GM23338 (cell line): Measurements from ENCODE around the gene GPR55. TPM values are rescaled to one million over a fixed set of nuclear protein-coding genes. Genes with fewer than 3 reads are reported as not detected.

ENCODE experiments used
- ATAC-seq: fragments of 200-7000 bp; cut with Tn5 transposase; 3 replicates; pipeline ENCODE4 v1.9.1; 2020
- DNase-seq: peaks from one replicate; pipeline ENCODE4 v3.0.0-alpha.2; 2015; ENCODE audit warnings: low spot score
- H2AFZ ChIP-seq: fragments of 200-600 bp; sonication (generic); 2 replicates; pipeline ENCODE4 v1.8.0; 2016; ENCODE audit warnings: antibody characterized with exemption, mild to moderate bottlenecking, moderate library complexity
- H3F3A ChIP-seq: fragments of 200-600 bp; sonication (generic); replicated peaks from 2 replicates; pipeline ENCODE4 v1.8.0; 2017; ENCODE audit warnings: antibody characterized with exemption, mixed run types, low read depth
- H3K27ac ChIP-seq: fragments of 200-600 bp; sonication (generic); 2 replicates; pipeline ENCODE4 v1.6.1; 2016; ENCODE audit warnings: low read depth
- H3K27me3 ChIP-seq: fragments of 200-600 bp; sonication (generic); 2 replicates; pipeline ENCODE4 v1.8.0; 2016; ENCODE audit warnings: mild to moderate bottlenecking, mixed run types, moderate library complexity; ENCODE audit not compliant: insufficient read depth
- H3K36me3 ChIP-seq: fragments of 200-600 bp; sonication (generic); 2 replicates; pipeline ENCODE4 v1.8.0; 2016; ENCODE audit warnings: mild to moderate bottlenecking; ENCODE audit not compliant: insufficient read depth
- H3K4me1 ChIP-seq: fragments of 200-600 bp; sonication (generic); 2 replicates; pipeline ENCODE4 v1.8.0; 2016; ENCODE audit warnings: mild to moderate bottlenecking, moderate library complexity; ENCODE audit not compliant: insufficient read depth
- H3K4me2 ChIP-seq: fragments of 200-600 bp; sonication (generic); 2 replicates; pipeline ENCODE4 v1.7.1; 2017; ENCODE audit warnings: mixed run types
- H3K4me3 ChIP-seq: fragments of 200-600 bp; sonication (generic); 2 replicates; pipeline ENCODE4 v1.6.1; 2016; ENCODE audit warnings: mixed run types
- H3K79me2 ChIP-seq: fragments of 200-600 bp; sonication (generic); replicated peaks from 2 replicates; pipeline ENCODE4 v1.8.0; 2017; ENCODE audit warnings: mild to moderate bottlenecking; ENCODE audit not compliant: insufficient read depth
- H3K9me2 ChIP-seq: fragments of 200-600 bp; sonication (generic); 2 replicates; pipeline ENCODE4 v1.8.0; 2017; ENCODE audit not compliant: insufficient read depth
- H4K20me1 ChIP-seq: fragments of 200-600 bp; sonication (generic); replicated peaks from 2 replicates; pipeline ENCODE4 v1.8.0; 2017; ENCODE audit warnings: mild to moderate bottlenecking; ENCODE audit not compliant: insufficient read depth
- H3K27ac Mint-ChIP-seq: 2 replicates; pipeline ENCODE4 v1.8.0; 2020; ENCODE audit warnings: inconsistent platforms, mild to moderate bottlenecking, moderate library complexity, mixed read lengths
- H3K27me3 Mint-ChIP-seq: 3 replicates; pipeline ENCODE4 v1.8.0; 2022; ENCODE audit warnings: low read depth, mild to moderate bottlenecking, moderate library complexity, mixed read lengths, inconsistent platforms; ENCODE audit not compliant: insufficient read depth, poor library complexity
- H3K36me3 Mint-ChIP-seq: 3 replicates; pipeline ENCODE4 v1.8.0; 2021; ENCODE audit warnings: low read depth, mild to moderate bottlenecking, inconsistent platforms, moderate library complexity, mixed read lengths
- H3K4me1 Mint-ChIP-seq: 3 replicates; pipeline ENCODE4 v1.8.0; 2020; ENCODE audit warnings: mild to moderate bottlenecking, inconsistent platforms, mixed read lengths
- H3K4me3 Mint-ChIP-seq: 3 replicates; pipeline ENCODE4 v1.8.0; 2021; ENCODE audit warnings: moderate library complexity, mild to moderate bottlenecking, inconsistent platforms, mixed read lengths
- H3K9me3 Mint-ChIP-seq: 3 replicates; pipeline ENCODE4 v1.8.0; 2020; ENCODE audit warnings: moderate library complexity, mild to moderate bottlenecking, inconsistent platforms, mixed read lengths
- CREB1 ChIP-seq: fragments of 250-450 bp; sonication (Bioruptor Pico); IDR thresholded peaks from 2 replicates; pipeline ENCODE4 v1.5.0; 2020; ENCODE audit warnings: low read depth, mild to moderate bottlenecking, moderate library complexity
- EZH2 ChIP-seq: fragments of 200-600 bp; sonication (generic); IDR thresholded peaks from one replicate; pipeline ENCODE4 v1.8.0; 2017; ENCODE audit warnings: antibody characterized with exemption, mild to moderate bottlenecking, low read depth; ENCODE audit not compliant: unreplicated experiment
- EZH2phosphoT487 ChIP-seq: fragments of 200-600 bp; sonication (generic); IDR thresholded peaks from one replicate; pipeline ENCODE4 v1.8.1; 2018; ENCODE audit warnings: antibody characterized with exemption; ENCODE audit not compliant: unreplicated experiment
- JUNB ChIP-seq: IDR thresholded peaks from one replicate; pipeline ENCODE4 v1.6.1; 2016; ENCODE audit warnings: antibody characterized with exemption; ENCODE audit not compliant: unreplicated experiment
- STAT1 ChIP-seq: IDR thresholded peaks from one replicate; pipeline ENCODE4 v1.6.1; 2016; ENCODE audit warnings: antibody characterized with exemption; ENCODE audit not compliant: unreplicated experiment
- ZNF114 ChIP-seq: fragments of 250-450 bp; sonication (Bioruptor Pico); IDR thresholded peaks from 2 replicates; pipeline ENCODE4 v1.5.0; 2020; ENCODE audit warnings: mild to moderate bottlenecking, moderate library complexity
- polyA plus RNA-seq: library from polyadenylated mRNA; unstranded; fragments of >200 nt; fragmentation: Nextera tagmentation; extraction: Ambion mirVana; gene quantifications from 2 replicates; pipeline ENCODE4 v1.2.1, GENCODE V29; 2016
- total RNA-seq: library from RNA; depleted of rRNA; stranded (reverse); fragments of >200 nt; shearing (Covaris generic); gene quantifications from 2 replicates; pipeline ENCODE4 v1.2.3, GENCODE V29; 2014
- TF ChIP-seq, protein P1 (sequence below): IDR thresholded peaks from one replicate; pipeline ENCODE4 v1.6.1; 2018; ENCODE audit warnings: antibody characterized with exemption; ENCODE audit not compliant: unreplicated experiment
- TF ChIP-seq, protein P2 (sequence below), 2 experiments: fragments of 200-600 bp in 1 of 2; sonication (generic) in 1 of 2; conservative IDR thresholded peaks; 2 replicates each; pipeline versions ENCODE4 v1.5.1 to v1.6.1; 2016 to 2017; ENCODE audit warnings: antibody characterized with exemption in 2 of 2, low read depth in 2 of 2, mild to moderate bottlenecking in 2 of 2, moderate library complexity in 1 of 2
- TF ChIP-seq, protein P3 (sequence below): IDR thresholded peaks from 2 replicates; pipeline ENCODE4 v1.6.1; 2016; ENCODE audit warnings: antibody characterized with exemption

GPR55 gene
- total and polyA plus RNA-seq, 2 experiments from 2014 or later = not detected

- TF ChIP-seq, protein P1, sequence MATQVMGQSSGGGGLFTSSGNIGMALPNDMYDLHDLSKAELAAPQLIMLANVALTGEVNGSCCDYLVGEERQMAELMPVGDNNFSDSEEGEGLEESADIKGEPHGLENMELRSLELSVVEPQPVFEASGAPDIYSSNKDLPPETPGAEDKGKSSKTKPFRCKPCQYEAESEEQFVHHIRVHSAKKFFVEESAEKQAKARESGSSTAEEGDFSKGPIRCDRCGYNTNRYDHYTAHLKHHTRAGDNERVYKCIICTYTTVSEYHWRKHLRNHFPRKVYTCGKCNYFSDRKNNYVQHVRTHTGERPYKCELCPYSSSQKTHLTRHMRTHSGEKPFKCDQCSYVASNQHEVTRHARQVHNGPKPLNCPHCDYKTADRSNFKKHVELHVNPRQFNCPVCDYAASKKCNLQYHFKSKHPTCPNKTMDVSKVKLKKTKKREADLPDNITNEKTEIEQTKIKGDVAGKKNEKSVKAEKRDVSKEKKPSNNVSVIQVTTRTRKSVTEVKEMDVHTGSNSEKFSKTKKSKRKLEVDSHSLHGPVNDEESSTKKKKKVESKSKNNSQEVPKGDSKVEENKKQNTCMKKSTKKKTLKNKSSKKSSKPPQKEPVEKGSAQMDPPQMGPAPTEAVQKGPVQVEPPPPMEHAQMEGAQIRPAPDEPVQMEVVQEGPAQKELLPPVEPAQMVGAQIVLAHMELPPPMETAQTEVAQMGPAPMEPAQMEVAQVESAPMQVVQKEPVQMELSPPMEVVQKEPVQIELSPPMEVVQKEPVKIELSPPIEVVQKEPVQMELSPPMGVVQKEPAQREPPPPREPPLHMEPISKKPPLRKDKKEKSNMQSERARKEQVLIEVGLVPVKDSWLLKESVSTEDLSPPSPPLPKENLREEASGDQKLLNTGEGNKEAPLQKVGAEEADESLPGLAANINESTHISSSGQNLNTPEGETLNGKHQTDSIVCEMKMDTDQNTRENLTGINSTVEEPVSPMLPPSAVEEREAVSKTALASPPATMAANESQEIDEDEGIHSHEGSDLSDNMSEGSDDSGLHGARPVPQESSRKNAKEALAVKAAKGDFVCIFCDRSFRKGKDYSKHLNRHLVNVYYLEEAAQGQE = no peak
- TF ChIP-seq JUNB (no peak), EZH2 (no peak), CREB1 (CRISPR knock-in tag) (no peak)
These were observed 34.0 kb downstream of the GPR55 start (continued) for GRCh38 chr2:230891064-230891463.

DNA sequence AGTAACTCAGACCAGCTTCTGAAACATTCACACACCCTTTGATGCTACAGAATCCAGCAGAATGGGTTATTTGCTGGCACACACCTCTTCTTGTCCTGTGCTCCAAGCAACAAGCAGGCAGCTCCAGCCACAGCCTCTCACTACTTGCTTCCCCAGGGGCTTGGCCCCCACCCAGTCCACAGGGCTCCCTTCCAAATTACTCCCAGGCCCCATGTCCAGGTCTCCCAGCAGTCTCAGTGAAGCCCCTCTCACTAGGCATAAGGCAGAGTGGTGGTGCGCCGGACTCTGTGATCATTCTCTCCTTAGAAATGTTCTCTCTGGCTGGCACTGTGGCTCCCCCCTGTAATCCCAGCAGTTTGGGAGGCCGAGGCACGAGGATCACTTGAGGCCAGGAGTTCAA, 34.4 kb downstream of the GPR55 start:
- no peak overlapping the region for H3K4me2 ChIP-seq
- H3K4me3 ChIP-seq = no peak overlapping the region
- Mint-ChIP-seq H3K27ac (no peak overlapping the region), H3K27me3 (peaks cover 8% of the 10 kb centered on the region), H3K4me1 (peaks cover 29% of the 10 kb centered on the region), H3K36me3 (no peaks in the 10 kb centered on the region; the same call in 2 of the 3 replicates), H3K4me3 (no peak overlapping the region), H3K9me3 (no peaks in the 10 kb centered on the region; the same call in 2 of the 3 replicates)
- H4K20me1 ChIP-seq = no peaks in the 10 kb centered on the region
- peaks cover 7% of the 10 kb centered on the region; the same call in 1 of the 2 replicates for H3K4me1 ChIP-seq
- no peaks in the 10 kb centered on the region for H3F3A ChIP-seq
- TF ChIP-seq ZNF114 (CRISPR knock-in tag) (no peak), STAT1 (no peak), JUNB (no peak), CREB1 (CRISPR knock-in tag) (no peak), EZH2phosphoT487 (no peak), EZH2 (no peak)
- TF ChIP-seq, protein P1 = no peak
- TF ChIP-seq, protein P2, sequence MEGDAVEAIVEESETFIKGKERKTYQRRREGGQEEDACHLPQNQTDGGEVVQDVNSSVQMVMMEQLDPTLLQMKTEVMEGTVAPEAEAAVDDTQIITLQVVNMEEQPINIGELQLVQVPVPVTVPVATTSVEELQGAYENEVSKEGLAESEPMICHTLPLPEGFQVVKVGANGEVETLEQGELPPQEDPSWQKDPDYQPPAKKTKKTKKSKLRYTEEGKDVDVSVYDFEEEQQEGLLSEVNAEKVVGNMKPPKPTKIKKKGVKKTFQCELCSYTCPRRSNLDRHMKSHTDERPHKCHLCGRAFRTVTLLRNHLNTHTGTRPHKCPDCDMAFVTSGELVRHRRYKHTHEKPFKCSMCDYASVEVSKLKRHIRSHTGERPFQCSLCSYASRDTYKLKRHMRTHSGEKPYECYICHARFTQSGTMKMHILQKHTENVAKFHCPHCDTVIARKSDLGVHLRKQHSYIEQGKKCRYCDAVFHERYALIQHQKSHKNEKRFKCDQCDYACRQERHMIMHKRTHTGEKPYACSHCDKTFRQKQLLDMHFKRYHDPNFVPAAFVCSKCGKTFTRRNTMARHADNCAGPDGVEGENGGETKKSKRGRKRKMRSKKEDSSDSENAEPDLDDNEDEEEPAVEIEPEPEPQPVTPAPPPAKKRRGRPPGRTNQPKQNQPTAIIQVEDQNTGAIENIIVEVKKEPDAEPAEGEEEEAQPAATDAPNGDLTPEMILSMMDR (conservative IDR thresholded peaks at IDR 0.05; ENCODE audit: low read depth in 2 of 2) = no peak
- TF ChIP-seq, protein P3, sequence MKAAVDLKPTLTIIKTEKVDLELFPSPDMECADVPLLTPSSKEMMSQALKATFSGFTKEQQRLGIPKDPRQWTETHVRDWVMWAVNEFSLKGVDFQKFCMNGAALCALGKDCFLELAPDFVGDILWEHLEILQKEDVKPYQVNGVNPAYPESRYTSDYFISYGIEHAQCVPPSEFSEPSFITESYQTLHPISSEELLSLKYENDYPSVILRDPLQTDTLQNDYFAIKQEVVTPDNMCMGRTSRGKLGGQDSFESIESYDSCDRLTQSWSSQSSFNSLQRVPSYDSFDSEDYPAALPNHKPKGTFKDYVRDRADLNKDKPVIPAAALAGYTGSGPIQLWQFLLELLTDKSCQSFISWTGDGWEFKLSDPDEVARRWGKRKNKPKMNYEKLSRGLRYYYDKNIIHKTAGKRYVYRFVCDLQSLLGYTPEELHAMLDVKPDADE = no peak
- DNase-seq = no peak
- no peaks in the 10 kb centered on the region for H3K36me3 ChIP-seq
- H3K27me3 ChIP-seq = no peaks in the 10 kb centered on the region
- no peaks in the 10 kb centered on the region for H3K9me2 ChIP-seq
- H3K27ac ChIP-seq = no peak overlapping the region
- ATAC-seq = no peak
- H3K79me2 ChIP-seq = no peaks in the 10 kb centered on the region
- H2AFZ ChIP-seq = no peak overlapping the region
